Neuronal stem cell (in vitro differentiated cells): ENCODE data around the gene CTTNBP2.

ENCODE experiments used
- DNase-seq: peaks from one replicate; pipeline ENCODE4 v3.0.0-alpha.2; 2013; ENCODE audit warnings: low spot score
- H2AFZ ChIP-seq: one replicate; pipeline ENCODE4 v1.6.1; 2013; ENCODE audit warnings: mild to moderate bottlenecking, low read length, inconsistent platforms
- H2AK5ac ChIP-seq: 2 replicates; pipeline ENCODE4 v1.6.1; 2013; ENCODE audit warnings: low read depth, mild to moderate bottlenecking, inconsistent platforms, low read length, moderate library complexity, mixed read lengths
- H2BK120ac ChIP-seq: 2 replicates; pipeline ENCODE4 v1.6.1; 2013; ENCODE audit warnings: low read depth, mild to moderate bottlenecking, inconsistent platforms, low read length, moderate library complexity, mixed read lengths
- H2BK12ac ChIP-seq: one replicate; pipeline ENCODE4 v1.6.1; 2013; ENCODE audit warnings: low read length, inconsistent platforms
- H2BK15ac ChIP-seq: 2 replicates; pipeline ENCODE4 v1.6.1; 2013; ENCODE audit warnings: mild to moderate bottlenecking, low read length, inconsistent platforms, mixed read lengths
- H2BK5ac ChIP-seq: one replicate; pipeline ENCODE4 v1.6.1; 2013; ENCODE audit warnings: inconsistent platforms, mild to moderate bottlenecking, low read length, moderate library complexity
- H3K14ac ChIP-seq: one replicate; pipeline ENCODE4 v1.6.1; 2013; ENCODE audit warnings: low read length, inconsistent platforms
- H3K18ac ChIP-seq: 2 replicates; pipeline ENCODE4 v1.6.1; 2013; ENCODE audit warnings: low read length, inconsistent platforms
- H3K23ac ChIP-seq: 2 replicates; pipeline ENCODE4 v1.6.1; 2013; ENCODE audit warnings: low read depth, mild to moderate bottlenecking, mixed read lengths, low read length, inconsistent platforms; ENCODE audit not compliant: poor library complexity
- H3K27ac ChIP-seq: replicated peaks from 3 replicates; pipeline ENCODE4 v1.5.1; 2013; ENCODE audit warnings: low read length, inconsistent platforms
- H3K27me3 ChIP-seq, 3 experiments: 2 replicates each; pipeline ENCODE4 v1.6.1; 2013; ENCODE audit warnings: low read length in 3 of 3, mild to moderate bottlenecking in 2 of 3, inconsistent platforms in 1 of 3, low read depth in 1 of 3, mixed read lengths in 1 of 3, moderate library complexity in 1 of 3; ENCODE audit not compliant: control insufficient read depth in 3 of 3, insufficient read depth in 3 of 3
- H3K36me3 ChIP-seq, 2 donors: replicated peaks in 1 of 2; 2 replicates each; pipeline ENCODE4 v1.6.1; 2013; ENCODE audit warnings: low read length in 2 of 2; ENCODE audit not compliant: control insufficient read depth in 2 of 2, insufficient read depth in 2 of 2
- H3K4ac ChIP-seq: 2 replicates; pipeline ENCODE4 v1.6.1; 2013; ENCODE audit warnings: inconsistent platforms, mild to moderate bottlenecking, low read length, moderate library complexity
- H3K4me1 ChIP-seq, 2 donors: 1 replicate in 1 of 2; 2 replicates in 1 of 2; pipeline ENCODE4 v1.6.1; 2013; ENCODE audit warnings: low read length in 2 of 2, low read depth in 1 of 2; ENCODE audit not compliant: control insufficient read depth in 2 of 2, insufficient read depth in 1 of 2
- H3K4me2 ChIP-seq: one replicate; pipeline ENCODE4 v1.6.1; 2013; ENCODE audit warnings: mild to moderate bottlenecking, low read length, inconsistent platforms; ENCODE audit not compliant: insufficient read depth, poor library complexity, severe bottlenecking
- H3K4me3 ChIP-seq, 2 donors: 2 replicates each; pipeline ENCODE4 v1.5.1; 2013; ENCODE audit warnings: low read length in 2 of 2, mild to moderate bottlenecking in 2 of 2, inconsistent platforms in 1 of 2, moderate library complexity in 1 of 2
- H3K79me1 ChIP-seq: one replicate; pipeline ENCODE4 v1.6.1; 2013; ENCODE audit warnings: low read depth, mild to moderate bottlenecking, inconsistent platforms, low read length, moderate library complexity
- H3K9ac ChIP-seq: one replicate; pipeline ENCODE4 v1.6.1; 2013; ENCODE audit warnings: mild to moderate bottlenecking, low read depth, low read length, inconsistent platforms; ENCODE audit not compliant: poor library complexity
- H3K9me3 ChIP-seq, 2 donors: replicated peaks in 1 of 2; 2 replicates each; pipeline versions ENCODE3 to v1.6.1; 2013; ENCODE audit warnings: low read length in 2 of 2, mild to moderate bottlenecking in 2 of 2, inconsistent platforms in 1 of 2, low read depth in 1 of 2, mixed read lengths in 1 of 2, moderate library complexity in 1 of 2; ENCODE audit not compliant: control insufficient read depth in 2 of 2, insufficient read depth in 1 of 2
- H4K8ac ChIP-seq: one replicate; pipeline ENCODE4 v1.6.1; 2013; ENCODE audit warnings: low read depth, mild to moderate bottlenecking, inconsistent platforms, low read length, moderate library complexity
- H4K91ac ChIP-seq: one replicate; pipeline ENCODE4 v1.6.1; 2013; ENCODE audit warnings: low read length, low read depth, mild to moderate bottlenecking, inconsistent platforms; ENCODE audit not compliant: poor library complexity
- WGBS, 2 donors: extraction: QIAGEN DNeasy Blood & Tissue Kit; methylation state at CpG; one replicate each; pipeline ENCODE4 v1.1.7; 2013; ENCODE audit warnings: missing lambda C conversion rate in 2 of 2, mixed read lengths in 1 of 2; ENCODE audit not compliant: insufficient read length in 2 of 2, insufficient replicate concordance in 1 of 2; ENCODE audit errors: extremely low coverage in 2 of 2; 5-methylcytosine and 5-hydroxymethylcytosine counted together

The CTTNBP2 gene

DNA sequence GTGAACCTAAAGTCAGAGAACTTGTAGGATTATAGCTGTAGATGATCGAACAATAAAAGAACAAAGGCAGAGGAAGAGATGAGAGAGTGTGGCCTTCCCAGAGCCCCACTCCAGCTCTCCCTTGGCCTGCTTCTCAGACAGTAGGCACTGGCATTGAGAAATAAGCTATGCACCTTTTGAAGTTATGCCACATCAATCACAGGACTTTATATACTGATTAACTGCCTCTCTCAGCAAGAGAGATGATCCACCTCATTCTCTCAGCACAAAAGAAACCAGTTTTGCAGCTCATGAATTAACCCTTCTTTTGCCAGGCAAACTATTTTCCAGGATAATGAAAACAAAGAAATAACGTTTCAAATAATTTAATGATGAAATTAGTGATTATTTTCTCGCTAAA lies 22.0 kb upstream of the CTTNBP2 start:
- Histone ChIP-seq H3K23ac (no peak overlapping the region), H2AFZ (no peak overlapping the region), H3K36me3 (no peaks in the 10 kb centered on the region), H3K18ac (no peak overlapping the region), H4K8ac (no peak overlapping the region), H3K27ac (no peak overlapping the region), H3K27me3 (peaks cover 0 to 14% (median 0%) of the 10 kb centered on the region in 3 experiments), H2BK120ac (no peak overlapping the region), H3K4ac (no peak overlapping the region), H2BK15ac (no peak overlapping the region), H3K4me1 (no peaks in the 10 kb centered on the region), H3K14ac (no peak overlapping the region), H3K79me1 (no peaks in the 10 kb centered on the region), H3K9me3 (no peaks in the 10 kb centered on the region), H3K4me3 (no peak overlapping the region), H3K4me2 (no peak overlapping the region), H2BK12ac (no peak overlapping the region), H3K9ac (no peak overlapping the region), H2AK5ac (no peak overlapping the region), H2BK5ac (no peak overlapping the region), H4K91ac (no peak overlapping the region)
- DNase-seq, result no peak
- no CpG with 5 or more reads among the region's 3 CpGs for WGBS, 2 donors

- Histone ChIP-seq H3K9me3 (no peaks in the 10 kb centered on the region), H2AK5ac (no peak overlapping the region)
- WGBS, 2 donors, result no CpG with 5 or more reads among the region's 1 CpG
These were observed 20.8 kb upstream of the CTTNBP2 start for GRCh38 chr7:117894037-117894436.

GRCh38 chr7:117892821-117893220 lies 19.6 kb upstream of the CTTNBP2 start:
- H3K14ac ChIP-seq, result no peak overlapping the region
- H2BK15ac ChIP-seq, result no peak overlapping the region
- H3K4me1 ChIP-seq, result no peaks in the 10 kb centered on the region
- no peak overlapping the region for H3K18ac ChIP-seq
- no peak overlapping the region for H2BK120ac ChIP-seq
- no peak overlapping the region for H3K4me2 ChIP-seq
- H3K9ac ChIP-seq, result no peak overlapping the region
- no peak overlapping the region for H3K27ac ChIP-seq
- H2AK5ac ChIP-seq, result no peak overlapping the region
- no peak overlapping the region for H4K91ac ChIP-seq
- H3K9me3 ChIP-seq, result no peaks in the 10 kb centered on the region
- H4K8ac ChIP-seq, result no peak overlapping the region
- H3K4ac ChIP-seq, result no peak overlapping the region
- H2BK12ac ChIP-seq, result no peak overlapping the region
- peaks cover 0 to 14% (median 0%) of the 10 kb centered on the region in 3 experiments for H3K27me3 ChIP-seq
- WGBS, 2 donors, result no CpG with 5 or more reads among the region's 2 CpGs
- no peak overlapping the region for H2AFZ ChIP-seq
- no peak for DNase-seq
- H2BK5ac ChIP-seq, result no peak overlapping the region
- no peaks in the 10 kb centered on the region for H3K36me3 ChIP-seq
- no peak overlapping the region for H3K23ac ChIP-seq
- no peaks in the 10 kb centered on the region for H3K79me1 ChIP-seq
- H3K4me3 ChIP-seq, result no peak overlapping the region

More at GRCh38 chr7:117894037-117894436, 20.8 kb upstream of the CTTNBP2 start:
- Histone ChIP-seq H3K27me3 (peaks cover 0 to 14% (median 0%) of the 10 kb centered on the region in 3 experiments), H3K36me3 (no peaks in the 10 kb centered on the region), H2AFZ (no peak overlapping the region), H3K4me3 (no peak overlapping the region), H2BK12ac (no peak overlapping the region), H2BK120ac (no peak overlapping the region), H3K23ac (no peak overlapping the region), H4K8ac (no peak overlapping the region), H3K4me2 (no peak overlapping the region), H3K4ac (no peak overlapping the region), H2BK5ac (no peak overlapping the region), H3K9ac (no peak overlapping the region), H3K14ac (no peak overlapping the region), H3K4me1 (no peaks in the 10 kb centered on the region), H2BK15ac (no peak overlapping the region), H4K91ac (no peak overlapping the region), H3K18ac (no peak overlapping the region), H3K27ac (no peak overlapping the region), H3K79me1 (no peaks in the 10 kb centered on the region)
- DNase-seq, result no peak

DNA sequence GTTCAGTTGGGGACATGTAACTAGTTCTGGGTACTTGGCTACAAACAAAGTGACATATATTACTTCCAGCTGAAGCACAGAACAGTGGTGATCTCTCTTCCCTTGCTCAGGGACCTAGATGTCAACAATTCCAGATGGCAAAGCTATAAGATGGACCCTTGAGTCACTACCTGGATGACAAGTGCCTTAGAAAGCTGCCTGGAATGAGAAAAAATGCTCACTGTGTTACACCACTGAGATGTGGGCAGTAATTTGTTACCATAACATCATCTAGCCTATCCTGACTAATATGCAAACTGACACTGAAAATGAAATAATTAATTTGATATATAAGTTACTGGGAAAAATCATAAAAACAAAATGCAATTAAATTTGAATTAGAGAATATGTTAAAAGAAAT lies 16.4 kb upstream of the CTTNBP2 start:
- H2BK12ac ChIP-seq, result no peak overlapping the region
- no peaks in the 10 kb centered on the region for H3K9me3 ChIP-seq
- H4K8ac ChIP-seq, result no peak overlapping the region
- H3K4me3 ChIP-seq, result no peak overlapping the region
- no peaks in the 10 kb centered on the region for H3K4me1 ChIP-seq
- no peak overlapping the region for H3K9ac ChIP-seq
- H2BK15ac ChIP-seq, result no peak overlapping the region
- H2BK5ac ChIP-seq, result no peak overlapping the region
- H3K14ac ChIP-seq, result no peak overlapping the region
- no peak overlapping the region for H4K91ac ChIP-seq
- H3K4ac ChIP-seq, result no peak overlapping the region
- no peak overlapping the region for H3K23ac ChIP-seq
- no peak overlapping the region for H3K4me2 ChIP-seq
- H3K27me3 ChIP-seq, result peaks cover 0 to 23% (median 0%) of the 10 kb centered on the region in 3 experiments
- H3K18ac ChIP-seq, result no peak overlapping the region
- no peaks in the 10 kb centered on the region for H3K36me3 ChIP-seq
- no peaks in the 10 kb centered on the region for H3K79me1 ChIP-seq
- no peak overlapping the region for H2AFZ ChIP-seq
- no peak overlapping the region for H2AK5ac ChIP-seq
- no peak overlapping the region for H3K27ac ChIP-seq
- no peak overlapping the region for H2BK120ac ChIP-seq
- no peak for DNase-seq
